Measurements from ENCODE around the gene TNFRSF14. TPM values are rescaled to one million over a fixed set of nuclear protein-coding genes. Genes with fewer than 3 reads are reported as not detected.

The TNFRSF14 gene
- total RNA-seq, result 100 to 1,000 TPM; 120 to 123 TPM

DNA sequence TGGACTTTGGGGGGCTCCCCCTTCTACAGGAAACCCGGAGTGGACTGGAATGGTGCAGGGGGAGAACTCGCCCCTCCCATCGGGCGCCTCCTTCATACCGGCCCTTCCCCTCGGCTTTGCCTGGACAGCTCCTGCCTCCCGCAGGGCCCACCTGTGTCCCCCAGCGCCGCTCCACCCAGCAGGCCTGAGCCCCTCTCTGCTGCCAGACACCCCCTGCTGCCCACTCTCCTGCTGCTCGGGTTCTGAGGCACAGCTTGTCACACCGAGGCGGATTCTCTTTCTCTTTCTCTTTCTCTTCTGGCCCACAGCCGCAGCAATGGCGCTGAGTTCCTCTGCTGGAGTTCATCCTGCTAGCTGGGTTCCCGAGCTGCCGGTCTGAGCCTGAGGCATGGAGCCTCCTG, at the start of gene TNFRSF14:
Gene TNFRSF14, plus strand, starts transcription at position 95 of the 401 bp plus-strand sequence. Its CDS starts 294 bp downstream, at position 389.
- Mint-ChIP-seq H3K9me3 (no peaks in the 10 kb centered on the region), H3K4me3 (peak within 1 kb of the TSS; percentile 93), H3K27me3 (ENCODE audit: low read depth) (no peaks in the 10 kb centered on the region), H3K36me3 (ENCODE audit: low read depth) (peaks cover 11% of the 10 kb centered on the region), H3K4me1 (ENCODE audit: low read depth) (peaks cover 31% of the 10 kb centered on the region), H3K27ac (peak within 1 kb of the TSS; percentile 99)
- DNase-seq, result peak; percentile 81
- intact Hi-C loops (cut with micrococcal nuclease), result loop anchor here (1.0 kb wide), 2 partner anchors 22 to 29 kb away; no protein-coding TSS in a partner anchor
- CTCF ChIA-PET, result interaction anchor here (0.7 to 2.4 kb wide), 6 partner anchors 9 to 30 kb away, joined by 3 to 11 read pairs (median 5); partner anchors contain the start of gene PRXL2B

DNA sequence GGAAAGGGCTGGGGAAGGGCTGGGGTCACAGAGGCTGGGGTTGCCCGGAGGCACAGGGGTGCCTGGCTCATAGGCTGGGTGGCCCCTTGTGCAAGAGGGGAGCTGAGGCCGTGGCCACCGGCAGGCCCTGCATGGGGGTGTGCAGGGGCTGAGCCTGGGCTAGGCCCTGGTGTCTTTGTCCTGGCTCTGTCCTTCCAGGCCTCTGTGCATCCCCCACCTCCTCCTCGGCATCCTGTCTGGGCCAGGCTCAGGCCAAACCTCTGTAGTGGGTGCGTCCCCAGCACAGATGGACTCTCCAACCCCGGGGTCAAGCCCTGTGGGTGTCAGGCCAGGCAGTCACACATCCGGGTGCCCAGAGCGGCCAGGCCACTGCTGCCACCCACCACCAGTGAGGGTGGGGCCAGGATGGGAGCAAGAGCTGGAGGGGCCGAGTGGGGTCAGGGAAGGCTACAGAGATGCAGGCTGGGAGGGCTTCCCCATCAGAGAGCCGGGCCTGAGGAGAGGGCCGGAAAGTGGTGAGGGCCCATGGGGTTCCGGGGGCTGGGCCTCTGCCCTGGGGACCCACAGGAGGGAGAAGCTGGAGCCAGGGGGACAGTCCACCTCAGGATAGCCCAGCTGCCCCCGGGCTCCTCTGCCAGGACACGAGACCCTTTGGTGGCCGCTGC, 49.1 kb upstream of the TNFRSF14 start:
- no peak for DNase-seq
- Mint-ChIP-seq H3K36me3 (ENCODE audit: low read depth) (no peaks in the 10 kb centered on the region), H3K27me3 (ENCODE audit: low read depth) (no peaks in the 10 kb centered on the region), H3K4me3 (no peak overlapping the region), H3K9me3 (no peaks in the 10 kb centered on the region), H3K4me1 (ENCODE audit: low read depth) (no peaks in the 10 kb centered on the region), H3K27ac (no peak overlapping the region)
- CTCF ChIA-PET, result no interaction called here
- intact Hi-C loops (cut with micrococcal nuclease), result no loop called here

DNA sequence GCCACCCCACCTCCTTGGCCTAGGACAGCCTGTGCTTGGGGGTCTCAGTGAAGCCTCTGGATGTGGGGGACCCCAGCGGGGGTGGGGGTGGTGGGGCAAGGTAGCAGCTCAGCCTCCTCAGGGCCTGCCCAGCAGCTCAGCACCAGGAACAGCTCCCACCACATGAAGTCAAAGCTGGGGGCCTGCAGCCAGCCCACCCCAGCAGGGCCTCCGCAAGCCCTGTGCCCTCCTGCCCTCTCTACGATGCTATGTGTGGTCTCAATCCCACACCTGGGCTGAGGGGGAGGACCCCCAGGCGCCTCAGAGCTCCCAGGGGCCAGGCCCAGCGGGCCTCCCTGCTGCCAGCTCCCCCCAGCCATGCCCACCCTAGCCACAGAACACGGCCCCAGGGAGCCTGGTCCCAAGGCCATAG, 48.4 kb upstream of the TNFRSF14 start:
- H3K4me1 Mint-ChIP-seq (ENCODE audit: low read depth), result no peaks in the 10 kb centered on the region

DNA sequence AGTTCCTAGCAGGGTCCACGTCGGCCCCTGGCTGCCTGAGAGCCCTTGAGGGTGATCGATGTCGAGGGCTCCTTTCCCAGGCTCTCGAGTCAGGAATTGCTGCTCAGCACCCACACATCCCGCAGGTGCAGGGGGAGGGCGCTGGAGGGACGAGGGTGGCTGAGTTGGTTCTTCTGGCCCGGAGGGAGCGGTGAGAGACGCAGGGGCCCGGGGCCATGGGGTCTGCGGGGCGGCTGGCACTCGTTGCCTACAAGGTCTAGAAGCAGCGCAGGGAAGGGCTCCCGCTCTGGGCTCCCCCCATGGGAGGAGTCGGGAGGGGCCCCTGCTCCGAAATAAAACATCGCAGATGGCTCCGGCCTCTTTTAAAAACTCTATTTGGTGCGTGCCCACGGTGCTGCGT, 48.0 kb upstream of the TNFRSF14 start:
- intact Hi-C loops (cut with micrococcal nuclease), result no loop called here
- Mint-ChIP-seq H3K27me3 (ENCODE audit: low read depth) (no peaks in the 10 kb centered on the region), H3K27ac (no peak overlapping the region), H3K4me1 (ENCODE audit: low read depth) (no peaks in the 10 kb centered on the region), H3K4me3 (no peak overlapping the region), H3K9me3 (no peaks in the 10 kb centered on the region), H3K36me3 (ENCODE audit: low read depth) (no peaks in the 10 kb centered on the region)
- CTCF ChIA-PET, result no interaction called here
- DNase-seq, result no peak

More for the DNA sequence above, 48.4 kb upstream of the TNFRSF14 start:
- intact Hi-C loops (cut with micrococcal nuclease), result no loop called here
- no peak overlapping the region for H3K4me3 Mint-ChIP-seq
- no peaks in the 10 kb centered on the region for H3K27me3 Mint-ChIP-seq (ENCODE audit: low read depth)
- no peak overlapping the region for H3K27ac Mint-ChIP-seq
- H3K9me3 Mint-ChIP-seq, result no peaks in the 10 kb centered on the region
- H3K36me3 Mint-ChIP-seq (ENCODE audit: low read depth), result no peaks in the 10 kb centered on the region
- CTCF ChIA-PET, result no interaction called here
- DNase-seq, result no peak

DNA sequence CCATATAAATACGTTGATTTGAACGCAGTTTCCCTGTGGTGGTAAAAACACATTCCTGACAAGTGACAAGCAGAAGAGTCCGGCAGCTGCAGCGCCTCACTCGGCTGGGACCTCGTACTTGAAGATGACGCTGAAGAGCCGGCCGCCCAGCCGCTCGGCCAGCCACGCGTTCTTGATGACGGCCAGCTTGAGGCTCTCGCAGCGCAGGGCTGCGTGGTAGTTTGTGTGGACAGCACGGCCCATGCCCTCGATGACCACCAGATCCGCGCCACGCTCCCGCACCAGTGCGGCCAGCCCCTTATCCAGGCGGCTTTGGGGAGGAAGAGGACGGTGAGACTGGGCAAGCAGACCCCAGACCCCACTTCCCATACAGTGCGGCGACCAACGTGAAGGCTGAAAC, 47.4 kb upstream of the TNFRSF14 start:
- H3K4me3 Mint-ChIP-seq, result no peak overlapping the region
- DNase-seq, result no peak

DNA sequence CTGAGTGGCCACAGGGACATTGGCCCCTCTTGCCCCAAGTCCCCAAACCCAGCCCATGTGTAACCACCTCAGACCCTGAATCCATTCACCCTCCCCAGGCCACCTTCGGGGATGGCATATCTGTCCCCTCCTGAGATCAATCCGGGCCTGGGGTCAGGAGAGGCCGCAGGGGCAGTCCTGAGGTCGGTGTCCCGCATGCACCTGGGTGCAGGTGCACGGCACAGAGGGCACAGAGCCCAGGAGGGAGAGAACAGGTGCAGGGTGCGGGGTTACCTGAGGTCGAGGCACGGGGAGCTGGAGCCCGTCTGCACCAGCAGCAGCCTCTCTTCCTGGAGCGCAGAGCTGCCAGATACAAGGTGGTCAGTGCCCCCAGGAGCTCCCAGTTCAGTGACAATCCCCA, 46.6 kb upstream of the TNFRSF14 start:
- Mint-ChIP-seq H3K27ac (no peak overlapping the region), H3K27me3 (ENCODE audit: low read depth) (no peaks in the 10 kb centered on the region), H3K4me3 (no peak overlapping the region), H3K9me3 (no peaks in the 10 kb centered on the region), H3K36me3 (ENCODE audit: low read depth) (peaks cover 3% of the 10 kb centered on the region), H3K4me1 (ENCODE audit: low read depth) (no peaks in the 10 kb centered on the region)
- intact Hi-C loops (cut with micrococcal nuclease), result no loop called here
- CTCF ChIA-PET, result interaction anchor here (0.9 kb wide), 1 partner anchor 15 kb away, joined by 3 read pairs; no protein-coding TSS in a partner anchor
- DNase-seq, result no peak

More for the DNA sequence above, 47.4 kb upstream of the TNFRSF14 start:
- Mint-ChIP-seq H3K9me3 (no peaks in the 10 kb centered on the region), H3K27ac (no peak overlapping the region), H3K36me3 (ENCODE audit: low read depth) (peaks cover 3% of the 10 kb centered on the region), H3K27me3 (ENCODE audit: low read depth) (no peaks in the 10 kb centered on the region), H3K4me1 (ENCODE audit: low read depth) (no peaks in the 10 kb centered on the region)
- CTCF ChIA-PET, result no interaction called here
- intact Hi-C loops (cut with micrococcal nuclease), result no loop called here

DNA sequence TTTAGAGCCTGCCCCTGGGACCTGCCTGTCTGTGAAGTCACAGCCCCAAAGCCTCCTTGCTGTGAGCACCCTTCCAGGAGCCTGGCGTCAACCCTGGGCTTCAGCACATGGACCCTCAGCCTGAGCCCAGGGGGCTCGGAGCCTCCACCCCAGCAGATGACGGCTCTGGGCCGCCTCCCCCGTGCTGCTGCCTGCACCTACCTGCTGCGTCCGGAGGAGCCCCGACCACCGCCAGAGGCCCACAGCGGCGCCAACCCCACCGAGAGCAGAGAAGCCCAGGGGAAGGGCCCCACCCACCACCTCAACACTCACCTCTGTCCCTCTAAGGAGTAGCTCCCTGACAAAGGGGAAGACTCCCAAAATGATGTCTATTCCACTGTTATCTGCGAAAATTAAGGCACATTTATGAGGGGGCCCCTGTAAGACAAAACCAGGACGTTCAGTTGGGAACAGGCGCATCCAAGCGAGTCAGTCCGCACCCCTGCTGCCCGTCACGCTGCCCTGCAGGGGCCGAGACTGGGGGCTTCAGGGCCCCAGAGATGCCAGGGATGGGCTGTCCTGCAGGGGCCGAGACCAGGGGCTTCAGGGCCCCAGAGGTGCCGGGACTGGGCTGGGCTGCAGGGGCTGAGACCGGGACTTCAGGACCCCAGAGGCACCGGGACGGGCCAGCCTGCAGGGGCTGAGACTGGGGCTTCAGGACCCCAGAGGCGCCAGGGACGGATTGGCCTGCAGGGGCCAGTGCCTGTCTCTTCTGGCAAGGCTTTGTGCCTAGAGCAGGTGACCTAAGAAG, 45.6 kb upstream of the TNFRSF14 start:
- Mint-ChIP-seq H3K27ac (no peak overlapping the region), H3K4me3 (no peak overlapping the region), H3K36me3 (ENCODE audit: low read depth) (peaks cover 3% of the 10 kb centered on the region), H3K4me1 (ENCODE audit: low read depth) (no peaks in the 10 kb centered on the region), H3K9me3 (no peaks in the 10 kb centered on the region), H3K27me3 (ENCODE audit: low read depth) (no peaks in the 10 kb centered on the region)
- intact Hi-C loops (cut with micrococcal nuclease), result no loop called here
- DNase-seq, result no peak
- CTCF ChIA-PET, result interaction anchor here (0.6 to 0.9 kb wide), 2 partner anchors 14 to 120 kb away, joined by 3 to 4 read pairs; no protein-coding TSS in a partner anchor

DNA sequence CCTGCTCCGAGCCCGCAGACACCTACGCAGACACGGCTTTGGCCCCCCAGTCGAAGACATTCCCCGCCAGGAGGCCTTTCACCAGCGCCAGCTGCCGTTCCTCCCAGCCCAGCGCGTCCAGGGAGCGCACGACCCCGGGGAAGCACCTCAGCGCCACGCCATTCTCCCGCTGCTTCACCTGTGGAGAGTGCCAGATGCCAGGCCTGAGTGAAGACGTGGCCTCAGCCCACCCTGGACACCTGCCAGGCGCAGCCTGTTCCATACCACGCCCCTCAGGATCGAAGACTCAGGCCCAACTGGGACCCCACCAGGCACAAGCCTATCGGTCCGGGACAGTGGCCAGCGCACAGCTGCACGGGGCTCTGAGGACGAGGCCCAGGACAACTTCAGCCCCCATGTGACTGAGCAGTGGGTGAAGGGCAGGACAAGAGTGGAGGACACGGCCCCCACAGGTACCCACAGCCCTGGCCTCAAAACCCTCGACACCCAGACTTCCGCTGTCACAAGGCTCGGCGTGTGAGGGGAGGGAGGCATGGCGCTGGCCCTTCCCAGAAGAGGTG, 43.2 kb upstream of the TNFRSF14 start:
- intact Hi-C loops (cut with micrococcal nuclease), result no loop called here
- H3K36me3 Mint-ChIP-seq (ENCODE audit: low read depth), result peaks cover 6% of the 10 kb centered on the region
- CTCF ChIA-PET, result no interaction called here

DNA sequence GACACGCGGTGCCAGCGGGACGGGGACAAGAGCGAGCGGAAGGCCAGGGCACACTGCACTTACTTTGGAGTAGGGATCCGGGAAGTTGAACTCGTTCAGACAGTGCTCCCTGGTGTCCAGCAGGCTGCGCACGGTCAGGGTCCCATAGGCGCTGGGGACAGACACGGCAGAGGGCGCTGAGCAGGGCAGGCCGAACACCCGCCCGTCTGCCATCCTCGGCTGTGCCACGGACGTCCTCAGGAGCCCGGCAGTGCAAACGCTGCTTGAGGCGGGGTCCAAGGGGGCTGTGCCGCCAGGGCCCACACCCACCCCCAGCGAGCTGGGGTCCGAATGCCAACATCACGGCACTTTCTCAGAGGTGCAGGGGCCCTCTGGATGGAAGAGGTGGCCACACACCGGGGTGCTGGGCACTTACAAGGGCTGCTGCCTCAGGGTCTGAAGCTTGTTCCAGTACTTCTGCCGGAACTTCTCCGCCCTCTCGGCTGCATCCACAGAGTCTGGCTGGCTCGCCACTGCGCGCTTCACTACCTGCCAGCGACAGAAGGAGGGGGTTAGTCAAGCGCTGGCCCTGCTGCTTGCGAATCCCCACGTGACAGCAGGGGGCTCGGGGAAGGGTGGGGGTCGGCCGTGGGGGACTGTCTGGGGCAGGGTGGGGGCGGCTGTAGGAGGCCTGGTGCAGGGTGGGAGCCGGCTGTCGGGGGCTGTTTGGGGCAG, 42.1 kb upstream of the TNFRSF14 start:
- CTCF ChIA-PET, result no interaction called here
- Mint-ChIP-seq H3K36me3 (ENCODE audit: low read depth) (peaks cover 9% of the 10 kb centered on the region), H3K27ac (no peak overlapping the region), H3K27me3 (ENCODE audit: low read depth) (no peaks in the 10 kb centered on the region), H3K4me1 (ENCODE audit: low read depth) (no peaks in the 10 kb centered on the region), H3K9me3 (no peaks in the 10 kb centered on the region), H3K4me3 (no peak overlapping the region)
- DNase-seq, result no peak
- intact Hi-C loops (cut with micrococcal nuclease), result no loop called here

More for the DNA sequence above, 43.2 kb upstream of the TNFRSF14 start:
- H3K4me3 Mint-ChIP-seq, result no peak overlapping the region
- no peak overlapping the region for H3K27ac Mint-ChIP-seq
- no peaks in the 10 kb centered on the region for H3K4me1 Mint-ChIP-seq (ENCODE audit: low read depth)
- no peaks in the 10 kb centered on the region for H3K9me3 Mint-ChIP-seq
- no peaks in the 10 kb centered on the region for H3K27me3 Mint-ChIP-seq (ENCODE audit: low read depth)
- no peak for DNase-seq

DNA sequence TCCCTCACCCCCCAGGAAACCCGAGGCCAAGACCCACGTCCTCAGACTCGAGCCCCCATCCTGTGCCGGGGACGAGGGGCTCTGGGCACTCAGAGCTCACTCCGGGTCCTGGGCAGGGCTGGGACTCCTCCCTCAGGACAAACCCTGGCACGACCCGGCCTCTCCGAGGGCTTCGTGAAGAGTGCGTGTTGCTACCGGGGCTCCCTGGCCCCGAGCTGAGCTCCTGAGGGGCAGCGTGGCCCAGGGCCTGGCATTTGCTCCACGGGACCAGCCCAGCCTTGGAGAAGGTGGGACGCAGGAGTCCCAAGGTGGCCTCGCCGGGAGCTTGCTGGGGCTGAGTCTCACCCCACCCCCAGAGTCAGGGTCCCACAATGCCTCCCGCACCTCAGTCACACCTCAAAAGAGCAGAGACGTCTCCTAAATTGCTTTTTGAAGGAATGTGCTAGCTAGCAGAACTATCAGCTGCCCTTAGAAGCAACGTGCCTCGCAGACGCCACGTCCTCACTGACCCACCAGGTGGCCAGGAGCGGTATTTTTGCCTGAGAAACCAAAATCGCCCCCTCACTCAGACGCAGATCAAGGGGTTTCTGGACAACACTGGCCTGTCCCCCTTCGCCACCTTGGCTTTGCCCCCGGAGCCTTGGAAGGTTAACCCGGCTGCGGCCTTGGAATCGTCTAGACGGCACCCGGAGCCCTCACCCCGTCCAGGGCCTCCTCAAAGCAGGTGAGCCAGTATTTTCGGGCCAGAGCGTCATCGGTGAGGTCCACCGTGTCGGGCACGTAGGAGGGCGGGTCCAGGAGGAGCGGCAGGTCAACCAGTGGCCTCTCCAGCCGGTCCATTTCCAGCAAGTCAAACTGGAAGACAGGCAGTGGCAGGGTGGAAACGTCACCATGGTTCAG, 41.1 kb upstream of the TNFRSF14 start:
- Mint-ChIP-seq H3K36me3 (ENCODE audit: low read depth) (peaks cover 11% of the 10 kb centered on the region), H3K9me3 (no peaks in the 10 kb centered on the region), H3K27ac (no peak overlapping the region), H3K27me3 (ENCODE audit: low read depth) (no peaks in the 10 kb centered on the region), H3K4me1 (ENCODE audit: low read depth) (no peaks in the 10 kb centered on the region), H3K4me3 (no peak overlapping the region)
- no peak for DNase-seq
- CTCF ChIA-PET, result interaction anchor here (0.7 kb wide), 1 partner anchor 19 kb away, joined by 3 read pairs; no protein-coding TSS in a partner anchor
- intact Hi-C loops (cut with micrococcal nuclease), result no loop called here

DNA sequence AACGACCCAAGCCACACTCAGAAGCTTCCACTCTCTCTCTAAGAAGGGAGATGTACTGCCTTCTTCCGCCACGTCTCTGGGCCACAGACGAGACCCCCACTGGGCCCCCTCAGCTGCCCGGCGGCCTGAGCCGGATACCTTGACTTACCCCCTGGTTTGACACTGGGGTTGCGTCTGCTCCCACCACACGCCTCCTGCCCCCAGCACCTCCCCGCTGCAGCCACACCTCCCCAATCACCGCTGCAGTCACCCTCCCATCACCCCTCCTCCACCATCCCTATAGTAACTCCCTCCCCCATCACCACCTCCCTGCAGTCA, 40.4 kb upstream of the TNFRSF14 start:
- H3K36me3 Mint-ChIP-seq (ENCODE audit: low read depth), result peaks cover 11% of the 10 kb centered on the region
- no peaks in the 10 kb centered on the region for H3K9me3 Mint-ChIP-seq

More for the DNA sequence above, 40.4 kb upstream of the TNFRSF14 start:
- intact Hi-C loops (cut with micrococcal nuclease), result no loop called here
- Mint-ChIP-seq H3K27ac (no peak overlapping the region), H3K4me3 (no peak overlapping the region), H3K4me1 (ENCODE audit: low read depth) (no peaks in the 10 kb centered on the region), H3K27me3 (ENCODE audit: low read depth) (no peaks in the 10 kb centered on the region)
- CTCF ChIA-PET, result no interaction called here
- no peak for DNase-seq

All from activated naive CD4-positive, alpha-beta T cell treated with anti-CD3 and anti-CD28 coated beads for 36 hours (primary cell).